Effector CD8-positive, alpha-beta T cell (primary cell): ENCODE results near the gene RNF208.
"Not testable (repeated sequence)": the region's sequence is repeated elsewhere in the genome, so short reads cannot be mapped to it uniquely, and the experiment has no call there.

Experiments used
- DNase-seq: peaks from one replicate; lab custom pipeline; 2025; lab: John Stamatoyannopoulos, UW

RNF208 gene

GRCh38 chr9:137253717-137254623 is 31.9 kb upstream of the RNF208 start:
- DNase-seq = no peak

GRCh38 chr9:137252555-137253506 is 30.8 kb upstream of the RNF208 start:
- no peak for DNase-seq

DNA sequence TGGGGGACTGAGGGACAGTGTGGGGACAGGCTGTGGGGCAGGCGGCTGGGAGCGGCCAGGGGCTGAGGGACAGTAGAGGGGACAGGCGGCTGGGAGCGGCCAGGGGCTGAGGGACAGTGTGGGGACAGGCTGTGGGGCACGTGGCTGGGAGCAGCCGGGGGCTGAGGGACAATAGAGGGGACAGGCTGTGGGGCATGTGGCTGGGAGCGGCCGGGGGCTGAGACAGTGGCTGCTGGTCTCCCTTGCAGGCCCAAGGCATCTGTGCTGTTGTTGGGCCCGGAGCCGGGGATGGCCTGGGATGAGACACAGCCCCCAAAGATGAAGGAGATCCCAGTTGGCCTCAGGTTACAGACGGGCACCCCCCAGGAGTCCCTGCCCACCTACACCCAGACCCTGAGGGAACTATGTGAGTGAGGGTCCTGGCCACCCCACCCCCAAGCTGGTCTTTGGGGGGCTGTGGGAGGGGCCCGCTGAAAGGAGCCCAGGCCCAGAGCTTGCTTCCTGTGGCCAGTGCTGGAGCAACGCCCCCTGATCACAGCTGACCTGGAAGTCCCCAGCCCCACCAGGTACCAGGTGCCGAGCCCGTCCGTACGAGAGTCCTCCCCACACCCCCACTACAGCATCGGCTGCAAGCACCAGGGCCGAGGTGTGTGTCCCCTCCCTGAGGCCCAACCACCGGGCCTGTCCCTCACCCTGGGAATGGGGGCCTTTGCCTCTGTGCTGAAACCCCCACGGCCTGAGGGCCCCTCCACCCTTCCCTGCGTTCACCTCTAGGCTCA is 29.6 kb upstream of the RNF208 start:
- no peak for DNase-seq

DNA sequence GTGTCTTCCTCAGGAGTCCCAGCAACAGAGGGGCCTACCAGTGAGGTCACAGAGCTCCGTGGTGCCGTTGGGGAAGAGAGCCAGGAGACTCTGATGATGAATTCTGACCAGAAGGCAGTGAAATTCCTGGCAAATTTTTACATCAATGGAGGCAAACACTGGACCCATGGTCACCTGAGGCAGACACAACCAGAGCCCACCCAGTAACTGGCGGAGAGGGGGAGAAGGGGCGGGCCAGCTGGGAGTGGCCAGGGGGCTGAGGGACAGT is 29.1 kb upstream of the RNF208 start, which contains the start of gene STPG3:
Gene STPG3 (plus strand): TSS at position 93 of the 268 bp plus-strand sequence. CDS start 1 bp downstream, at position 94.
- DNase-seq = no peak

- no peak for DNase-seq
Observed at GRCh38 chr9:137250329-137251193, 28.5 kb upstream of the RNF208 start.

DNA sequence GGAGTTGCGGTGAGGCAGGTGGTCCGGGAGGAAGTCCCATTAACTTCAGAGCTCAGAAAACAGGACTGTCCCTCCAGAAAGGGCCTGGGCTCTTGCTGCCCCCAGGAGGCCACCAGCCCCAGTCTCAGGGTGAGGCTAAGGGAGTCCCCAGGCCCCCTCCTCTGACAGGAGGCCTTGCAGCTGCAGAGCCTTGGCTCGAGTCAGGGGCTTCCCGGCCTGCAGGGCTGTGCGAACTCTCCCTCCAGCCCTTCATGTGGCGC is 25.8 kb upstream of the RNF208 start:
- DNase-seq = no peak

DNA sequence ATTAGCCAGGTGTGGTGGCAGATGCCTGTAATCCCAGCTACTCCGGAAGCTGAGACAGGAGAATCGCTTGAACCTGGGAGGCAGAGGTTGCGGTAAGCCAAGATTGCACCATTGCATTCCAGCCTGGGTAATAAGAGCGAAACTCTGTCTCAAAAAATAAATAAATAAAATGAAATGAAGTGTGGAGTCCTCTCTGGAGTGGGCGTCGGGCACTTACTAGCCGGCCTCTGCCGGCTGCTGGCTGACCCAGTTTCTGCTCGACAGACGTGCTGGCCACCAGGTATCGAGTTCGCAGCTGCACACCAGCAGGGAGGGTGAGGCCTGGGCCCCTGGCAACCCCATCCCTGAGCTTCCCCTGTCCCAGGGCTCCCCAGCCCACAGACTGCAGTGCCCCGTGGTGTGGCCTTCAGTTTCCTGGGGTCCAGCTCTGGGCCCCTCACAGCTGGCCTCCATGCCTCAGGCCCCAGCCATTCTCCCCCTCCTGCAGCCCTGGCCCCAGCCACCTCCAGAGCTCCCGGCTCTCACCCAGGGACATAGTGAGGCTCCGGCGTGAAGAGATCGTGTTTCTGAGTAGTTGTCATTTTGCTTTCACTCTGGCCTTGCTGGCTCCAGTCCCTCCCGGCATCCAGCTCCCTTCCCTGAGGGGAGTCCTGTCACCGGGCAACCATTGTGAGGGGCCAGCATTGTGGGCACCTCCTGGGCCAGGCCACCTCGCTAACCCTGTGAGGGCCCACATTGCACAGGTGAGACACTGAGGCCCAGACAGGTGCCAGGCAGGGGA is 25.3 kb upstream of the RNF208 start:
- DNase-seq = no peak

- DNase-seq = no peak
Observed at GRCh38 chr9:137245450-137246421, 23.7 kb upstream of the RNF208 start.

DNA sequence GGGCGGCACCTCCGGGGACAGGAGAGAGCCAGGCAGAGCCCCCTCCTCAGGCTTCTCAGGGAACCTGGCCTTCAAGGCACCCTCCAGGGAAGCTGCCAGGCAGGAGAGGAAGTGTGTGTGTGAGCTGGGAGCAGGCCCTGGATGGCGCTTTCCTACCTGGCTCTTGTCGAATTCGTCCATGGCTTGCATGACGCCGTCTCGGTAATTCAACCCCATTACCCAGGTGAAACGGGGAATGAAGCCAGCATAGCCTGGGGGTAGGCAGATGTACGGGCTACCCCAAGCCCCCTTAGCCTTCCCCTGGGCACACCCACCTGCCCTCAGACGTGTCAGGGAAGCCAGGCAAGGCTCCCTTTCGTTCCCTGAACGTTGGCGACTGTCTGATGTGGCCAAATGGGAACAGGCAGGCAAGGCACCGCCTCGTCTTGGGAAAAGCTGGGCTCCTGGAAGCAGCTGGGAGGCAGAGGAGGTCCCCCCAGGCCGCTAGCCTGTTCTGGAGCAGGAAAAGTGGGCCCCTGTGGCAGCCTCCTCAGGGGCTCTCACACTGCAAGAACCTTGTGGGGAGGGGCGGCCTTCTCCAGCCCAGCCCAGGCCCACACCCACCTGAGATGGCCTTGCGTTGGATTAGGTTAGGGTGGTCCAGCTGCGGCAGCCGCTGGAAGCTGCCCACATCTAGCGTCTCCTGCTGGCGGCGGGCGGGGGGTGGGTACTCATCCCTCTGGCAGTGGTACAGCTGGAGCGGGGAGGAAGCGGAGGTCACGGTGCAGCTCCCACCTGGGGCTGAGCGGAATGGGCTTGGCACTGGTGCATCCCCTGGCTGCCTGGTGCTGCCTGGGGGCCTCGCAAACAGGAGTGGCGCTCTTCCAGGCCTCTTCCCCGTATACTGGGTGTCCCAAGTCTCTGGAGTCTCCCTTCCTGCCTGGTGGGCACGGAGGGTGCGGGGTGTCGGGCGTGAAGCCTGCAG is 22.7 kb upstream of the RNF208 start:
- DNase-seq = no peak

DNA sequence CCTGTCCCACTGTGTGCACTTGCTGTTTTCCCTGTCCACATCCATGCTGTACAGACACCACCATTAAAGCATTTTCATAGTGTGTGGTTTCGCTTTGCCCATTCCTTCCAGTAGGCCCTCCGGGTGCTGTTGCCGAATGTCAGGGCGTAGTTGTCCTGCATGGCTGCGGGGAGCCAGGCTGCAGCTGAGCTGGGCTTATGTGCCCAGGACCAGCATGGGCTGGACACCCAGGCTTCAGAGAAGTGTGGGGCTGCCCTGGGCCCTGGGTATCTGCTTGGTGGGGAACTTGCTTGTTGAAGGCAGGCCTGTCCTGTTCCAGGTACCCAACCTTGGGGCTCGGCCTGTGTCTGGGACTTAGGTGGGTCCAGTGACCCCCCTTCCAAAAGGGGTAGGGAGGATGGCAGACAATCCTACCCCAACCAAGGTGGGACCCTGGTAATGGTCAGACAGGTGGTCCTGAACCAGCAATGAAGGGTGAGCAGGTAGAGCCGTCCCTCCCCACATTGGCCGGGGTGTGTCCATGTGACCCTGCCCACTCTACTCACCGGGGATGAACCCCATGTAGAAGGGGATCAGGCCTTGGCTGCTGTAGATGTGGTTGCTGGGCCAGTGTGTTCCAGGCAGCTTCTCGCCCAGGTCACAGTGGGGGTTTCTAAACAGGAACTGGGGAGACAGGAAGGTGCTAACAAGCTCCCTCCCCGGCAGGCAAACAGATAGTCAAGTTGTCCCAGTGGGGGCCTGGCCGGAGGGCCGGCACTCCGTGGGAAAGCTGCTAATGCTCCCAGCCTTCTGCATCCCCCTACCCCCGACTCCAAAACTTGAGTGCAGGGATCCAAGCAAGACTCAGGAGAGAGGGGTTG is 21.8 kb upstream of the RNF208 start:
- no peak for DNase-seq

- DNase-seq = not testable (repeated sequence)
Observed at GRCh38 chr9:137243266-137243625, 21.2 kb upstream of the RNF208 start.

- peak; percentile 19 for DNase-seq
Observed at GRCh38 chr9:137242269-137243203, 20.5 kb upstream of the RNF208 start.

DNA sequence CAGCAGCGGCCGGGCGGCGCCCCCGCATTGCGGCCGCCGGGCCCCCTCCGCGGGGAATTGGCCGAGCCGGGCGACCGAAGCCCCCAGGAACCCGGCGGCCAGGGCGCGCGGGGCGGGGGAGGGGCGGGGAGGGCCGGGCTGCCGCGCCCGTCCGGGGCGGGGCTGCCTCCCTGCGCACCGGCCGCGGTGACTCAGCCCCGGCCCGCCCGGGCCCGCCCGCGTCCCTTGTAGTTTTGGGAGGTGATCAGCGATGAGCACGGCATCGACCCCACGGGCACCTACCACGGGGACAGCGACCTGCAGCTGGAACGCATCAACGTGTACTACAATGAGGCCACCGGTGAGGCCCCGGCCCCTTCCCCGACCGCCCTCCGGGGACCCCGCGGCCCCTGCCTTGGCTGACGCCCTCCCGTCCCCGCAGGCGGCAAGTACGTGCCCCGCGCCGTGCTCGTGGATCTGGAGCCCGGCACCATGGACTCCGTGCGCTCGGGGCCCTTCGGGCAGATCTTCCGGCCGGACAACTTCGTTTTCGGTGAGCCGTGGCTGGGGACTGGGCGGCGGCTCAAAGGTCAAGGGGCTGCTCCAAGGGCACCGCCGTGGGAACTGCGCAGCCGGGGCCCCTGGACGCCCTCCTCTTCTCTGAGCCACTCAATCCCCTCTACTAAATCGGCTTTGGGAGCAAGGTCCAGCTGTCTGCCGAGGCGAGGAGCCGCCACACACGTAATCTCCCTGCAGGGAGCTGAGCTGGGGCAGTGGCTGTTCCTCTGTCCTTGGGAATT is 19.6 kb upstream of the RNF208 start:
- peak; percentile 54 for DNase-seq

- peak; percentile 96 for DNase-seq
Observed at GRCh38 chr9:137240841-137241489, 18.9 kb upstream of the RNF208 start, which contains the start of gene TUBB4B. Gene TUBB4B (plus strand): TSS chr9:137241287. CDS start chr9:137241361, 74 bp downstream.
